DOHH2 (cell line): Measurements from ENCODE around the gene MICAL2.

Experiments
- H3F3A ChIP-seq: fragments of 200-600 bp; sonication (generic), shearing (Covaris generic); 2 replicates; pipeline ENCODE4 v1.6.0; 2016; ENCODE audit warnings: antibody characterized with exemption, mild to moderate bottlenecking; ENCODE audit not compliant: control insufficient read depth, insufficient read depth
- H3K27ac ChIP-seq: fragments of 200-600 bp; sonication (generic); 2 replicates; pipeline ENCODE4 v1.5.1; 2014; ENCODE audit warnings: low read depth, mild to moderate bottlenecking, low read length, moderate library complexity
- H3K27me3 ChIP-seq: fragments of 200-600 bp; sonication (generic); 2 replicates; pipeline ENCODE4 v1.6.1; 2014; ENCODE audit warnings: mild to moderate bottlenecking, low read length, mixed read lengths; ENCODE audit not compliant: control insufficient read depth
- H3K36me3 ChIP-seq: fragments of 200-600 bp; sonication (generic); 2 replicates; pipeline ENCODE4 v1.6.1; 2014; ENCODE audit warnings: mild to moderate bottlenecking, low read length, moderate library complexity, mixed read lengths; ENCODE audit not compliant: control insufficient read depth
- H3K4me1 ChIP-seq: fragments of 200-600 bp; sonication (generic); 2 replicates; pipeline ENCODE4 v1.6.1; 2014; ENCODE audit warnings: mild to moderate bottlenecking, low read length, mixed read lengths; ENCODE audit not compliant: control insufficient read depth
- H3K4me2 ChIP-seq: fragments of 200-600 bp; sonication (generic); 2 replicates; pipeline ENCODE4 v1.6.0; 2014; ENCODE audit warnings: mild to moderate bottlenecking, low read length, moderate library complexity
- H3K4me3 ChIP-seq: fragments of 200-600 bp; sonication (generic); 2 replicates; pipeline ENCODE4 v1.5.1; 2014; ENCODE audit warnings: mild to moderate bottlenecking, low read length, mixed read lengths
- H3K79me2 ChIP-seq: fragments of 200-600 bp; sonication (generic); 2 replicates; pipeline ENCODE4 v1.6.1; 2014; ENCODE audit warnings: mild to moderate bottlenecking, low read length, mixed read lengths; ENCODE audit not compliant: control insufficient read depth
- H3K9me2 ChIP-seq: fragments of 200-600 bp; sonication (generic); replicated peaks from 2 replicates; pipeline ENCODE4 v1.6.1; 2014; ENCODE audit warnings: mild to moderate bottlenecking, low read length, mixed read lengths; ENCODE audit not compliant: control insufficient read depth
- H3K9me3 ChIP-seq: fragments of 200-600 bp; sonication (generic); 2 replicates; pipeline ENCODE4 v1.6.1; 2014; ENCODE audit warnings: antibody characterized with exemption, low read length, mixed read lengths; ENCODE audit not compliant: control insufficient read depth, insufficient read depth
- H4K20me1 ChIP-seq: fragments of 200-600 bp; sonication (generic); 2 replicates; pipeline ENCODE4 v1.6.0; 2014; ENCODE audit warnings: low read depth, mild to moderate bottlenecking, antibody characterized with exemption, low read length, moderate library complexity; ENCODE audit not compliant: control insufficient read depth, insufficient read depth
- EZH2phosphoT487 ChIP-seq: fragments of 200-600 bp; sonication (generic); IDR thresholded peaks from 2 replicates; pipeline ENCODE4 v1.6.1; 2017; ENCODE audit warnings: borderline replicate concordance, mild to moderate bottlenecking, antibody characterized with exemption, low read length, moderate library complexity, mixed read lengths
- TF ChIP-seq, protein P1 (sequence below): fragments of 200-600 bp; sonication (generic); IDR thresholded peaks from one replicate; pipeline ENCODE4 v1.5.1; 2014; ENCODE audit warnings: antibody characterized with exemption, mild to moderate bottlenecking, low read depth, low read length; ENCODE audit not compliant: poor library complexity, severe bottlenecking

MICAL2 gene

GRCh38 chr11:12075822-12076821 lies 34.3 kb upstream of the MICAL2 start:
- Histone ChIP-seq H3K27ac (no peak overlapping the region), H3K27me3 (no peaks in the 10 kb centered on the region), H4K20me1 (no peaks in the 10 kb centered on the region), H3F3A (no peaks in the 10 kb centered on the region), H3K9me3 (no peaks in the 10 kb centered on the region), H3K9me2 (no peaks in the 10 kb centered on the region), H3K4me1 (no peaks in the 10 kb centered on the region), H3K4me2 (no peak overlapping the region), H3K4me3 (no peak overlapping the region), H3K79me2 (no peaks in the 10 kb centered on the region), H3K36me3 (no peaks in the 10 kb centered on the region)
- no peak for TF ChIP-seq EZH2phosphoT487
- TF ChIP-seq, protein P1, sequence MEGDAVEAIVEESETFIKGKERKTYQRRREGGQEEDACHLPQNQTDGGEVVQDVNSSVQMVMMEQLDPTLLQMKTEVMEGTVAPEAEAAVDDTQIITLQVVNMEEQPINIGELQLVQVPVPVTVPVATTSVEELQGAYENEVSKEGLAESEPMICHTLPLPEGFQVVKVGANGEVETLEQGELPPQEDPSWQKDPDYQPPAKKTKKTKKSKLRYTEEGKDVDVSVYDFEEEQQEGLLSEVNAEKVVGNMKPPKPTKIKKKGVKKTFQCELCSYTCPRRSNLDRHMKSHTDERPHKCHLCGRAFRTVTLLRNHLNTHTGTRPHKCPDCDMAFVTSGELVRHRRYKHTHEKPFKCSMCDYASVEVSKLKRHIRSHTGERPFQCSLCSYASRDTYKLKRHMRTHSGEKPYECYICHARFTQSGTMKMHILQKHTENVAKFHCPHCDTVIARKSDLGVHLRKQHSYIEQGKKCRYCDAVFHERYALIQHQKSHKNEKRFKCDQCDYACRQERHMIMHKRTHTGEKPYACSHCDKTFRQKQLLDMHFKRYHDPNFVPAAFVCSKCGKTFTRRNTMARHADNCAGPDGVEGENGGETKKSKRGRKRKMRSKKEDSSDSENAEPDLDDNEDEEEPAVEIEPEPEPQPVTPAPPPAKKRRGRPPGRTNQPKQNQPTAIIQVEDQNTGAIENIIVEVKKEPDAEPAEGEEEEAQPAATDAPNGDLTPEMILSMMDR, result no peak

- H3K27me3 ChIP-seq, result no peaks in the 10 kb centered on the region
- H3K36me3 ChIP-seq, result no peaks in the 10 kb centered on the region
- no peaks in the 10 kb centered on the region for H3F3A ChIP-seq
- H3K79me2 ChIP-seq, result no peaks in the 10 kb centered on the region
- no peaks in the 10 kb centered on the region for H3K9me2 ChIP-seq
- TF ChIP-seq, protein P1, result no peak
- TF ChIP-seq EZH2phosphoT487, result no peak
- H3K4me1 ChIP-seq, result no peaks in the 10 kb centered on the region
- H3K4me3 ChIP-seq, result no peak overlapping the region
- no peak overlapping the region for H3K4me2 ChIP-seq
- no peak overlapping the region for H3K27ac ChIP-seq
- H3K9me3 ChIP-seq, result no peaks in the 10 kb centered on the region
- no peaks in the 10 kb centered on the region for H4K20me1 ChIP-seq
Measured at GRCh38 chr11:12076840-12077534, 33.4 kb upstream of the MICAL2 start.

DNA sequence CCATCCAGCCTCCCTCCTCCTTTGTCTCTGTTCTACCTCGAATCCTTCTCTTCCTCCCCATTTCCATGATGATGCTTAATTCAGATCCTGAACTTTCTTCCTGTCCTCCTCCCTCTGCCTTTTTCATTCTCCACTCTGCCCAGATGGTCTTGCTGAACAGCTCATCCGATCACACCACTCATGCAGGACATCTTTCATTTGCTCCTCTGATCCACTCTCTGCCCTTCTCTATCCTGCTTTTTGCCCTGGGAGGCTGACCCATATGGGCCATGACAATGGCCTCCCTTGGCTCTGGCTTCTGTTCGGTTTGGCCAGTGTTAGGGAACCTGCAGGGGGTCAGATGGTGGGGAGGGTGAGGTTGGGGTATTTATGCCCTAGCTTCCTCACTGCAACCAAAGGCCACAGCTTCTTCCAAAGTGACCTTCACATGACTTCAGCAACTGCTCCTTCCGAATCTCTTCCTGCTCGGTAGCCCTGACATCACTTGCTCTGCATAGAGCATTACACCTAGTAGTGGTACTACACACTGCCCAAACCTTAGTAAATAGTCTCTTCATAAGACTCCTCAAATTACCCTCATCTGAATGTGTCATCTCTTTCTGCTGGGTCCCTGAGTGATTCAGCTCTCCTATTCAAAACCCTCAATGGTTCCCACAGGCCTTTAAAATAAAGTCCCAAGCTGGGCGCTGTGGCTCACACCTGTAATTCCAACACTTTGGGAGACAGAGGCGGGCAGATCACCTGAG lies 32.7 kb upstream of the MICAL2 start:
- Histone ChIP-seq H3K9me2 (no peaks in the 10 kb centered on the region), H3K4me2 (no peak overlapping the region), H3K4me1 (no peaks in the 10 kb centered on the region), H3K27ac (no peak overlapping the region), H3F3A (no peaks in the 10 kb centered on the region), H3K4me3 (no peak overlapping the region), H4K20me1 (no peaks in the 10 kb centered on the region), H3K27me3 (no peaks in the 10 kb centered on the region), H3K79me2 (no peaks in the 10 kb centered on the region), H3K36me3 (no peaks in the 10 kb centered on the region), H3K9me3 (no peaks in the 10 kb centered on the region)
- TF ChIP-seq, protein P1, result no peak
- TF ChIP-seq EZH2phosphoT487, result no peak
